Measurements from ENCODE around the gene DDX17.

The DDX17 gene

GRCh38 chr22:38446018-38446601, 60.0 kb downstream of the DDX17 start:
- no peak for DNase-seq

DNA sequence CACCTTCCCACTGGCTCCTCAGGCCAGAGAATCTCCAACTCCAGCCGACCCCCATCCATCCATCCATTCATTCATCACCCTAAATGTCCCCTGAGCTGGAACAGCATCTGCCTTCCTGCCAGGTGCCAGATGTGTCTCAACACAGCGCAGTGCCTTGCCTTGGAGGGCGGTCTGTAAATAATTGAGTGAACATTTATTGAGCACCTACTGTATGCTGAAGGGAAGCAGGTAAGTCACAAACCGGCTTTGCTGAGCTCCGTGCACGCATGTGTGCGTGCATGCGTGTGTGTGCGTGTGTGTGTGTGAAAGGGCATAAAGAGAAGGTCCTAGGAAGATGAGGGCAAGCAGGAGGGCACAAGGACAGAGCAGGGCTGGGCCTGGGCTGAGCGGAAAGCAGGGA, 61.3 kb downstream of the DDX17 start:
- DNase-seq = no peak

DNA sequence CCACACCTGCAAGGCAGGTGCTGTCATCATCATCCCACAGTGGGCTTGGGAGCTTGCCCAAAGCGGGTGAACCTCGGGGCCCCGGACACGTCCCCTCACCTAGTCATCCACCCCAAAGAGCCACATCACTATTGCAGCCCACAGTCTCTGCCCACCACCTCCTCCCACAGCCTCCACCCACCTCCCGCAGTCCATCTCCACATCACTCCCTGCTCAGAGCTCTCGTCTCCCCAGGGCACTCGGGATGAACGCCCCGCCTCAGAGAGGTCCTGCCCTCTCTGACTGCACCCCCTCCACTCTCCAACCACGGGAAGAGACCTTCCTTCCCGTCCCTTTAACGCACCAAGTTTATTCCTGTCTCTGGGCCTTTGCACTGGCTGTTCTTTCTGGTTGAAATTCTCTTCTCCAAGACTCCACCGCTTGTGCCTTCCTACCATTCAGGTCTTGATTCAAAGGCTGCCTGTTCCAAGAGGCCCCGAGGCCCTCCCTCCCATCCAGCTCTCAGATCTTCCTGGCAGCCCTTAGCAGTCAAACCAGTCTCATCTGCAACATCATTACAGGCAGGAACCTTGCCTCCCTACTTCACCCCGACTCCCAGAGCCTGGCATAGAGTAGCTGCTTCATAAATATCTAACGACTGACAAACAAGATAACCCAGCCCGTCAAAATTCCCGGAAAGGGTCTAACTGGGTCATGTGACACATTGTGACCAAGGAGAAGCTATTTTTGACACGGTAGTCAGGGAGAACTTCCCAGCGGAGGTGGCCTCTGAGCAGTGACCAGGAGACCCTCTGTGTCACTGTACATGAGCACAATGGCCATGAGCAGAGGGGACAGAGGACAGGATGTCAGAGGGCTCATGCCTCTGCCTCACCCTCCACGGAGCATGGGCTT, 62.2 kb downstream of the DDX17 start:
- no peak for DNase-seq

- DNase-seq = no peak
Observed at GRCh38 chr22:38442967-38443627, 63.0 kb downstream of the DDX17 start.

- DNase-seq = no peak
Observed at GRCh38 chr22:38441620-38442287, 64.4 kb downstream of the DDX17 start.

DNA sequence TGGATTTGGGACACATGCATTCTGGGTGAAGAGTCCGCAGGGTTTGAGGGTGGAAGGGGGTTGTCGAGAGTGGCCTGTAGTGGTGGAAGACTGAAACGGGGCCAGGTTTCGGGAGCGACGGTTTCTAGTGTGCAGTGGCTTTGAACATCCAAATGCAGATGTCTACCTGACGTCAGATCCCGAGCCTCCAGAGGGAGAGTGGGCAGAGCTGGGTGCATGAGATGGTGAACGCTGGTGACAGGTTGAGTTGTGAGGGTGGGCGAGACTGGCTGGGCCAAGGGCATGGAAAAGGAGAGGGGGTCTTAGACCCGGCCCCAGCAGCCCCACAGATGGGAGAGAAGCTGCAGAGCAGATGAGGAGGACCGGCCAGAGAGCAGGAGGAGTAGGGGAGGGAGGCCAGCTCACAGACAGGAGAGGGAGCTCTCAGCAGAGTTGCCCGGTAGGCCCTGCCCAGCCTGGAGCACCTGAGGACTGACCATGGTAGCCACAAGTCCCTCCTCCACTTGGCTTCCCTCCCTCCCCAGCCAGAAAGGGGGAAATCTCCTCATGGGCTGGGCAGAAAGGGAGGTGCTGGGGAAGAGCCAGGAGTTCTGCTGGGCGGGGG, 65.3 kb downstream of the DDX17 start:
- DNase-seq = no peak

- DNase-seq = no peak
Observed at GRCh38 chr22:38437416-38437815, 68.7 kb downstream of the DDX17 start.

DNA sequence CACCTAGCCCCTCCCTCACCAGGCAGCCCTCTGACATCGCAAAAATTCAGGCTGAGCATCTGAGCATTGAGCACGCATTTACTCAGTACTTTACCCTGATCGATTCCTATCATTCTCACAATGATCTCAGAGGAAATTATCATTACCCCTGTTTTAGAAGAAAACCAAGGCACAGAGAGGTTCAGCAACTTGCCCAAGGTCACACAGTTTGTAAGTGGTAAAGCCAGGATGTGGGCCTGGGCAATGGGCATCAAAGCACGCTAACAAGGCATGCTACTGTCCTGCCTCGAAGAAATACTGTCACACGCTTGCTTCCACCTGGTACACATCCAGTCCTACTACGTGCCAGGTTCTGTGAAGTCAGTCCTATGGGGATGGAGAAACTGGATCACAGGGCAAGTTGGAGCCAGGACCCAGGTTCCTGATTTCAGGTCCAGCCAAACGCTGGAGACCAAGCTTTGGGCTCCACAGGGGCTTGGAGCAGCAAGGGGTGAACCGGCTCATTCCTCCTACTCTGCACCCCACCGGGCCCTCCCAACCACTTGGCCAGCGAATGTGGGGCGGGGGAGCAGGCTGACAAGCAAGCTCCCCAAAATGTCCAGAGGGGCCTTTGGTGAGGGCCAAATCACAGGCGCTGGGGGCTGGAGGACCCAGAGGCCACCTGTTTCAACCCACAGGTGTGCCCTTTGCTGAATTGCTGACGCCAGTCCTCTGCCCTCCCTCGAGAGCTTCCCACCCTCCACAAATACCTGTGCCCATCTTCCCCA, 69.3 kb downstream of the DDX17 start:
- no peak for DNase-seq

- no peak for DNase-seq
Observed at GRCh38 chr22:38435965-38436364, 70.1 kb downstream of the DDX17 start.

- DNase-seq = no peak
Observed at GRCh38 chr22:38435010-38435409, 71.1 kb downstream of the DDX17 start.

GRCh38 chr22:38433871-38434270, 72.2 kb downstream of the DDX17 start:
- no peak for DNase-seq
